Pancreas (tissue), 10 donors: ENCODE data around the gene KLHL30. TPM values are rescaled to one million over a fixed set of nuclear protein-coding genes. Genes with fewer than 3 reads are reported as not detected.
A peak's percentile ranks its signal among the peaks of the same experiment; 100 is the strongest.
"Not testable (repeated sequence)": the region's sequence is repeated elsewhere in the genome, so short reads cannot be mapped to it uniquely, and the experiment has no call there.

ENCODE experiments used
- ATAC-seq, 4 donors: fragments of 200-7000 bp; cut with Tn5 transposase; one replicate each; pipeline versions ENCODE4 v1.8.0 to v1.9.1; 2020; ENCODE audit warnings: mild to moderate bottlenecking in 4 of 4, moderate library complexity in 4 of 4
- DNase-seq, 6 donors: peaks; one replicate each; pipeline ENCODE4 v3.0.0-alpha.2; 2020
- FAIRE-seq: peaks from 2 replicates; lab custom pipeline; 2012; peaks lifted over from hg19 to GRCh38; lab: Jason Lieb, UNC
- H3K27ac ChIP-seq, 4 donors: fragments of 200-600 bp; sonication (generic); 1 replicate in 3 of 4; 2 replicates in 1 of 4; pipeline versions ENCODE4 v1.5.0 to v1.8.0; 2020
- H3K27me3 ChIP-seq, 4 donors: fragments of 200-600 bp; one replicate each; pipeline ENCODE4 v1.8.0; 2021
- H3K36me3 ChIP-seq, 3 donors: fragments of 200-600 bp; sonication (generic) in 1 of 3; one replicate each; pipeline versions ENCODE4 v1.5.0 to v1.8.0; 2020 to 2021
- H3K4me1 ChIP-seq, 3 donors: fragments of 200-600 bp; one replicate each; pipeline ENCODE4 v1.8.0; 2021
- H3K4me3 ChIP-seq, 4 donors: fragments of 200-600 bp; sonication (generic) in 2 of 4; one replicate each; pipeline versions ENCODE4 v1.5.0 to v1.8.0; 2020 to 2021
- H3K9me3 ChIP-seq, 4 donors: fragments of 200-600 bp; one replicate each; pipeline ENCODE4 v1.8.0; 2021
- CTCF ChIP-seq, 4 donors: fragments of 200-600 bp; sonication (generic) in 3 of 4; IDR thresholded peaks; one replicate each; pipeline versions ENCODE4 v1.5.0 to v1.8.0; 2021; ENCODE audit warnings: antibody characterized with exemption in 4 of 4
- WGBS, 2 donors: extraction: QIAGEN DNeasy Blood & Tissue Kit; methylation state at CpG; one replicate each; pipeline ENCODE4 v1.1.7; 2013; 5-methylcytosine and 5-hydroxymethylcytosine counted together
- intact Hi-C, 3 donors: fragments of 100-400 bp; cut with DNase I; formaldehyde crosslinking; loops; one replicate each; pipeline versions ENCODE4 v1.11.1 to v1.14.2; 2022
- polyA plus RNA-seq, 2 donors: library from polyadenylated mRNA; stranded (reverse); fragments of 200-250 nt; gene quantifications; one replicate each; pipeline ENCODE4 v1.2.3, GENCODE V29; 2013
- total RNA-seq, 6 donors: library from RNA; stranded (reverse); fragmentation: NEBNext Ultra II Directional in 4 of 6; extraction: Animal tissue kit (Norgen Biotek cat#: 25700) in 4 of 6; gene quantifications; one replicate each; pipeline versions ENCODE4 v1.2.1 to v1.2.4, GENCODE V29; 2021 to 2023
- donor health status: healthy with polysubstance abuse.
- donor health status: DM: no; HTN: no; CAD: no; lungs with moderate emphysema.
- donor health status: DM: no; HTN: no; CAD: no.
- donor health status: control.
- donor health status: control.
- donor health status: Bipolar disorder and iron deficiency.
- donor health status: DM: yes; HTN: yes; CAD: no.
- donor health status: DM: no; HTN: no; CAD: no.
- donor health status: DM: no; HTN: no; CAD: no.
- donor health status: DM: yes; HTN: yes; CAD: no.

KLHL30 gene
- total and polyA plus RNA-seq, 8 donors, result 0.03 to 0.14 (median 0.11) TPM; not detected in 2

GRCh38 chr2:238169708-238170251 lies 31.3 kb downstream of the KLHL30 start:
- no peak for FAIRE-seq
- peak overlapping the region in 1 of 4 donors; percentile 55 for H3K27ac ChIP-seq

DNA sequence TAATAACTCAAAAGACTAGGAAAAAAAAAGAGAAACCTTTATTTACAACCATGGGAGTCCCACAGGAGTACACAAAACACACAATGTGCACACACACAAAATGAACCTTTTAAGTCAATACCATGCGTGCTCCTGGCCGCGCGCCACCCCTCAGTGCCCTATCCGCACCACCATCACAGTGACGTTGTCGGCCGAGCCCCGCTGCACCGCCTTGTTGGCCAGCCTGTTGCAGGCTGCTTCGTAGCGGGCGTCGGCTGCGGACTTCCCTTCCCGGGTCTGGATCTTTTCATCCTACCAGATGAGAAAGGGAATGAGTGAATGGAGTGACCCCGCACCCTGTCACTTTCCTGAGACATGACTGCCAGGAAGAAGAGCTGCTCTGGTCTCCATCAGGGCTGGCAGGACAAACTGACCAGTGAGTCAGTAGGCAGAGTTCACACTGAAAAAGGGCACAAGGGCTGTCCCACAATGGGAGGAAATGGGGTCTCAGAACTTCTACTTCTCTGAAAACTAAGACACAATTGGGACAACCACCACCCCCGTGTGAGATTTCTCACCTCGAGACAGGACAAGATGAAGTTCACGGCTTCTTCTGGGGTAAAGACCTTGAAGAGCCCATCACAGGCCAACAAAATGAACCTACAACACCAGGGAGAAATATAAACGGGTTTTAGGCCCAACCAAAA lies 32.1 kb downstream of the KLHL30 start:
- 91 to 94% methylated on average over 21 of the region's 21 CpGs for WGBS, 2 donors
- no peak overlapping the region for H3K27ac ChIP-seq
- FAIRE-seq (no peak), DNase-seq (peak in 2 of 6 donors; percentile 31 to 39), ATAC-seq (no peak)
- peaks cover 0 to 9% (median 4%) of the 10 kb centered on the region in 3 donors for H3K4me1 ChIP-seq
- no peaks in the 10 kb centered on the region for H3K9me3 ChIP-seq
- no peak for TF ChIP-seq CTCF (IDR thresholded peaks at IDR 0.05)
- intact Hi-C loops, result no loop called here
- peaks cover 0 to 32% (median 0%) of the 10 kb centered on the region in 3 donors for H3K36me3 ChIP-seq
- no peaks in the 10 kb centered on the region for H3K27me3 ChIP-seq
- H3K4me3 ChIP-seq, result no peak overlapping the region

More at GRCh38 chr2:238169708-238170251, 31.3 kb downstream of the KLHL30 start:
- Histone ChIP-seq H3K36me3 (peaks cover 0 to 31% (median 0%) of the 10 kb centered on the region in 3 donors), H3K4me3 (no peak overlapping the region), H3K27me3 (no peaks in the 10 kb centered on the region), H3K9me3 (no peaks in the 10 kb centered on the region), H3K4me1 (peaks cover 0 to 9% (median 4%) of the 10 kb centered on the region in 3 donors)
- ATAC-seq, result peak; percentile 9 to 55 (median 45)
- no peak for TF ChIP-seq CTCF (IDR thresholded peaks at IDR 0.05)
- WGBS, 2 donors, result 69 to 70% methylated on average over 5 of the region's 5 CpGs
- intact Hi-C loops, result no loop called here
- DNase-seq, result peak in 1 of 6 donors; percentile 13

GRCh38 chr2:238171072-238171431 lies 32.6 kb downstream of the KLHL30 start:
- H3K4me1 ChIP-seq, FAIRE-seq: not testable (repeated sequence)

GRCh38 chr2:238171575-238172187 lies 33.2 kb downstream of the KLHL30 start:
- 97 to 98% methylated on average over 9 of the region's 9 CpGs for WGBS, 2 donors
- Histone ChIP-seq H3K9me3 (no peaks in the 10 kb centered on the region), H3K27ac (no peak overlapping the region), H3K4me1 (peaks cover 0 to 9% (median 2%) of the 10 kb centered on the region in 3 donors), H3K36me3 (peaks cover 0 to 32% (median 0%) of the 10 kb centered on the region in 3 donors), H3K4me3 (no peak overlapping the region), H3K27me3 (no peaks in the 10 kb centered on the region)
- no peak for DNase-seq
- FAIRE-seq, result no peak
- no peak for ATAC-seq
- no peak for TF ChIP-seq CTCF (IDR thresholded peaks at IDR 0.05)
- intact Hi-C loops, result no loop called here

More at GRCh38 chr2:238171072-238171431, 32.6 kb downstream of the KLHL30 start:
- ATAC-seq, H3K27me3 ChIP-seq, DNase-seq, intact Hi-C loops, H3K27ac ChIP-seq, H3K9me3 ChIP-seq, H3K4me3 ChIP-seq: not testable (repeated sequence)
- WGBS, 2 donors, result 88 to 91% methylated on average over 5 of the region's 5 CpGs
- peaks cover 0 to 32% (median 0%) of the 10 kb centered on the region in 3 donors for H3K36me3 ChIP-seq

- Histone ChIP-seq H3K36me3 (peaks cover 0 to 33% (median 0%) of the 10 kb centered on the region in 3 donors), H3K4me3 (no peak overlapping the region), H3K27ac (no peak overlapping the region), H3K27me3 (no peaks in the 10 kb centered on the region), H3K9me3 (no peaks in the 10 kb centered on the region), H3K4me1 (peaks cover 0 to 9% (median 0%) of the 10 kb centered on the region in 3 donors)
- ATAC-seq (no peak), FAIRE-seq (no peak), DNase-seq (no peak)
- WGBS, 2 donors, result 89 to 90% methylated on average over 14 of the region's 14 CpGs
- no peak for TF ChIP-seq CTCF (IDR thresholded peaks at IDR 0.05)
- intact Hi-C loops, result no loop called here
These were observed 34.0 kb downstream of the KLHL30 start for GRCh38 chr2:238172439-238172838.
